Measurements from ENCODE around the gene PHACTR1. TPM values are rescaled to one million over a fixed set of nuclear protein-coding genes. Genes with fewer than 3 reads are reported as not detected.
A peak's percentile ranks its signal among the peaks of the same experiment; 100 is the strongest.

The PHACTR1 gene
- total RNA-seq, 1 experiment from 2014 or later, result not detected

GRCh38 chr6:13260101-13260598, 543.6 kb downstream of the PHACTR1 start:
- no peak for DNase-seq (ENCODE audit: low spot score)

GRCh38 chr6:13260831-13261230, 544.3 kb downstream of the PHACTR1 start:
- DNase-seq (ENCODE audit: low spot score), result no peak

DNA sequence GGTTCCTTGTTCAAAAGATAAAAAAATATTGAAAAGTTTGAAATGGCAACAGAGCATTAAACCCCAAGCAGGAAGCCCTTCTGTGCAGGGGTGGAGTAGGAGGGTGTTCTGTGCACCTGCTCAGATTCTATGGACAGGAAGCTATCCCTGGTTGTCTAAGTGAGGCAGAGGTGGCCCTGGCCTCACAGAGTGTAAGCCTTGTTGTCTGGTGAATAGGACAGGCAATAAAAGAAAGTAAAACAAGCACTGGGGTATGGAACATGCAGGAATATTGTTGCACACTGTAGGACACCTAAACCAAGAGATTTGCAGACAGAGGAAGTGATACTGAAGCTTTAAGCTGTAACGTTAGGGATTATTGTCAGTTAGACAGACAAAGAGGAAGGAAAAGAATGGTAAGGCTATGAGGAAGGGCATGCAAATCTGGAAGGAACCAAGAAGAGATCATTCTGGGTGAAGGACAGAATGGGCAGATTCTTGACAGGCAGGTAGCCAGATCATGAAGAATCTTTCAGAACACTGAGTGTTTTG, 545.0 kb downstream of the PHACTR1 start:
- no peak for DNase-seq (ENCODE audit: low spot score)

GRCh38 chr6:13262302-13263230, 546.0 kb downstream of the PHACTR1 start:
- no peak for DNase-seq (ENCODE audit: low spot score)

DNA sequence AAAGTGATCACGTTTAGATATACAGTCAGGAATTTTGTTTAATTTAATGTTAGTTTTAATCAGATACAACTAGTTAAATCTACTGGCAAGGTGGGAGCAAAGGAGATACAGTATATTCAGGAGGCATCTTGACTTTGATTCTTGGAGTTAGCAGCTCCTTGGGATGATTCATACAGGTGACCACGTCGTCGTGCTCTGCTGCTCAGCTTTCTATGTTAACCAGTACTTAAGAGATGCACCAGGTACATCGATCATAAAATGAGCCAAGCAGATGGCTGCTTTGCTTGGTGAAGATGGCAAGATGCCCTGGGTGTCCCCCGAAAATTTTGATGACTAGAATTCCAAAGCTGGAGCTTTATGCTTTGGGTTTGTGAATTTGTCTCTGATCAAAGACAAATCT, 547.1 kb downstream of the PHACTR1 start:
- DNase-seq (ENCODE audit: low spot score), result no peak

DNA sequence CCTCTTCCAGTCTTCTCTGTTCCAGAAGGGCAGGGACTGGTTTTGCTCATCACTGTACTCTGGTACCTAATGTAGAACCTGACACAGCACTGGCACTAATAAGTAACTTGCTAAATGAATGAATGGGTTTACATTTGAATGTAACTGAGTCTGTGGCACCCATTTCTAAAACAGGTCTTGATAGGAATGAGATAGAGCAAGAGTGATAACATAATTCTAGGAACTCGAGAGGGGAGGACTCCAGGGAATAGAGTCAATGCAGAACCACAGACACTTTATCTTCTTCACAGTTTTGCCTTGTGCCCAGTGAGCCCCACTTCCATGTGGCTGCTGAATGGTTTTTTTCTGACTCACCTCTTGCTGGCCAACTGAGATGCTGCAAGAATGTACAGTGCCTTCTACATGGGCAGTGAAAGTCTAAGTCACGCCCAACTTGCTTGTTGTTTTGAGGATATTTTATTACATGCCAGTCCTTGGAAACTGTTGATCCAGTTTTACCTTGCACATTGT, 550.6 kb downstream of the PHACTR1 start:
- no peak for DNase-seq (ENCODE audit: low spot score)

- DNase-seq (ENCODE audit: low spot score), result peak; percentile 7
Observed at GRCh38 chr6:13268913-13269518, 552.4 kb downstream of the PHACTR1 start.

GRCh38 chr6:13272131-13273046, 555.8 kb downstream of the PHACTR1 start:
- DNase-seq (ENCODE audit: low spot score), result no peak

DNA sequence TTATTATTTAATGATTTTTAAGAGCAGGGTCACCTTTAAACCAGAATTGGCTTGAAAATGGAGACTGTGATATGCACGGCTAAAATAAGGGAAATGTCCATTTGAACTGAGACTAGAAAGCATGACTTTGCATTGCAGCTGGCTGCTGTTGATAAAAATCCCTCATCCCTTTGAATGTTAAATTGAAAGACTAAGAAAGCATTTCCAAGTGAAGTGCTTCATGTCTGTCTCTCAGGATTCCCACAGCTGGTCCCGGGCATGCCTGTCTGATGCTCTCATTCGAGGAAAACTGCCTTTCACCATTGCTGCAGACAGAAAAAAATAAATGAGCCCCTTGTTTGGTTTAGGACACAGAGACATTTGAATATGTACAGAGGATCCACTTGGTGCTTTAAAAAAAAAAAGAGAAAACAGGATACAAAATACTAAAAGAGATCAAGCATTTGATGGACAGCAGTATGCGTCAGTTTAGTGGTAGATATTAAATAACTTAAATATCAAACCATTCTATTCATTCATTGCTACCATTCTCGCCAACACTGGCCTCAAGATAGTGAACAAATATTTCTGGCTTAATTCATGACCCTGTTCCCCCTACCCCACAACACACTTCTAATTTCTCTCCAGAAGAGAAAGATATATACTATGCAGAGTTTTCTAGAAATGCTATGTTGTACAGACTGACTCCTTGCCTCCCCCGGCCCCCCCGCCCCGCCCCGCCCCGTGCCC, 556.8 kb downstream of the PHACTR1 start:
- DNase-seq (ENCODE audit: low spot score), result no peak

GRCh38 chr6:13273931-13274706, 557.6 kb downstream of the PHACTR1 start:
- DNase-seq (ENCODE audit: low spot score), result no peak

DNA sequence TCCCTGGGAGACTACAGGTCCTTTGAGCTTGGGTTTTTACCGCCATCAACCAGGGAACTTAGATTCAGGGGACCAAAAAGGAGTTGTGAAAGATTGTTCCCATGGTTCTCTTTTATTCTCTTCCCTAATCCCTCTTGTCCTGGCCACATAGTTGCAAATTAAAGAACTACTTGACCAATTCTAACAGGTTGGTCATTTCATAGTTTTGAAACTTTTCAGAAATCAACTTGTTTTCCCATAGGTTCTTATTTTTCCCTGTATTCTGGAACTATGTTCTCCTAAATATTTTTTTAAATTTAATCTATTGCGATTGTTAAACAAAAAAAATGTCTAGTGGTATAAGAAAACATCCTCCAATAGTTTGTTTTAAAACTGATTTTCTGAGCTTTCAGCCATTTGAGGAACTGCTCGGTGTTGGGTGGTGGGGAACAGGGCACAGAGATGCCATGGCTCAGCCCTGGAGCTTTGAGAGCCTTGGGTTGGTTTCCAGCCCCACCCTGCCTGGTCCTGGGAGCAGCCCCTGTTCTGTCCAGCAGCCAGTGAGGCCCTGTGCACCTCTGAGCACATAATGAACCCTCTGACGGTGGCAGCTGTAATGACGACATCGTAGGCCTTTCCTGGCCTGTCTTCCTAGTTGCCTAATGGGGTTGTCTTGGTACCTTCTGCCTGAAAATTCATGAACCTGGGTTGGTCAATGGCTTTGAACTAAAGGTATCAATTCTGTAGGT, 558.3 kb downstream of the PHACTR1 start:
- no peak for DNase-seq (ENCODE audit: low spot score)

- no peak for DNase-seq (ENCODE audit: low spot score)
Observed at GRCh38 chr6:13275435-13275989, 558.9 kb downstream of the PHACTR1 start.

DNA sequence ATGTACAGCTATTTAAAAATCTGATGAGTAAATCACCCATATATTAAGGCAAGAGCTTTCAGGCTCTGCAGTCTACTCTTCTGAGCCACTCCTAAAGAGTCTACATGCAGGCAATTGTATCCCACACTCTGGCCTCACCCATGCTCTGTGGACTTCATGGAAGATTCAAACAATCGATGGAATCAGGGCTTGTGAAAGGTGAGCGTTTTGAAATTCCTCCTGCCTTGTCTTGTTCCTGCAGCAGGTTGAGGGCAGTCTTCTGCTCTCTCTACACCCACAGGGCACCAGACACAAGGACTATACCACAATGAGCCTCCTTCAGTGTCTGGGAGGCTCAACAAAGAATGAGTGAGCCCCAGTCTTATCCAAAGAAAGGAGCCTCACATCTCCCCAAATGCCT, 560.7 kb downstream of the PHACTR1 start:
- DNase-seq (ENCODE audit: low spot score), result no peak

DNA sequence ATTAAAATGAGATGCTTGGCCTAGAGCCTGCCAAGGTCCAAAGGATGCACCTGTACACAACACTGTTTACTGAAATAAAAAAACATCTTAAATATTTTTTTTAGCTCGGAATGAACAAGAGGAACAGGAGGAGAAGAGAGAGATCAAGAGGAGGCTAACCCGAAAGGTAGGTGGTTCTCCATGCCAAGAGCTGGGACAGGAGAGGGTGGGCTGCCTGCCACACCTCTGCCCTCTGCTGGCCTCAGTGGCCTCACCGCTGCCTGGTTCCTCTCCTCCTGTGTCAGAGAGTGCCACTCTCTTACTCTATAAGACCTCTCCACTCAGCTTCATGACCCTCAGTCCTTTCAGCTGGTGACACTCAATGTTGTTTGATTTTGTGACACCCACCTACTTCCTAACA, 561.6 kb downstream of the PHACTR1 start:
- DNase-seq (ENCODE audit: low spot score), result peak; percentile 9

- DNase-seq (ENCODE audit: low spot score), result no peak
Observed at GRCh38 chr6:13278991-13279390, 562.4 kb downstream of the PHACTR1 start.

DNA sequence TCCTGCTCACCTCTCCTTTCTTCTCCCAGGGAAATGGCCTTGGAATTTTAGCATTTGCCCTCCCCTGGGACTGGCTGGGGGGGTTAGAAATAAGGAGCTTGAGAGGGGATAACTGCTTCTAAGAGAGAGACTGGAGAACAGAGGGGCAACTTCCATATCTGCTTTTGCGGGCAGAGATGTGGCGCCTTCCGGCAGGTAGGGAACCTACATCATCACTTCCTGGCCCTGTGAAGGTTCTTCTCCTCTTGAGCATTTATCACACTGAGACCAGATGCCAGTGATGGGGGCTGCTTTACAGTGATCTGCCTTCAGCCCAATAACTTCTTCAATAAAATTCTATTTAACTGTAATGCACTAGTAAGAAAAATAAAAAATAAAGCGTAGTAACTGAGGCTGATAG, 563.7 kb downstream of the PHACTR1 start:
- no peak for DNase-seq (ENCODE audit: low spot score)

DNA sequence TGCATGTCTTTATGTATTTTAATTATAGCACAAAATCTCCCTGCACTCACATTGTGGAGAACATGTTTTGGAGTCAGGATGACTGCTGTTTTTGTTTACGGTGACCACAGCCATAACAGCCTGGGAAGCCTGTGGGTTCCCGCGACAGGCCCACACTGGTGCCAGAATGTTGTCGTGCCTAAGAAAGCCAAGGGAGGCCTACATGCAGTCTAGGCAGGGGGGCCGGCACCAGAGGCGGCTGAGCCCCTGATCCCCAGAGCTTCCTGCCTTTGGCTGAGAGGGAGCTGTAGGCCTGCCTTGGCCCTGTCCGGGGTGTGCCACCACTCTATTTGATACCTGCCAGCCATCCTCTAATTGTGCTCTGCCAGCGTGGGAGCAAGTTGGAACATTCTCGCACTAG, 565.1 kb downstream of the PHACTR1 start:
- DNase-seq (ENCODE audit: low spot score), result no peak

GRCh38 chr6:13282393-13283069, 566.0 kb downstream of the PHACTR1 start:
- no peak for DNase-seq (ENCODE audit: low spot score)
